H1 (cell line): Measurements from ENCODE around the gene ADGRF1. TPM values are rescaled to one million over a fixed set of nuclear protein-coding genes. Genes with fewer than 3 reads are reported as not detected.

Source experiments
- CTCF ChIA-PET: fragments of 300-600 bp; sonication (Branson Sonifier 250); formaldehyde crosslinking; loops from one replicate; lab custom pipeline; 2021; ENCODE audit not compliant: partially characterized antibody; lab: Charles Lee
- POLR2A ChIA-PET: fragments of 300-600 bp; sonication (Branson Sonifier 250); formaldehyde crosslinking; loops from one replicate; lab custom pipeline; 2021; ENCODE audit warnings: inconsistent platforms; ENCODE audit not compliant: partially characterized antibody; lab: Charles Lee
- DNase-seq, 2 experiments: peaks; one replicate each; pipeline versions ENCODE4 v3.0.0 to v3.0.0-alpha.2; 2010 to 2022; ENCODE audit warnings: low spot score in 2 of 2, low read depth in 1 of 2, mixed read lengths in 1 of 2
- FAIRE-seq: peaks from 2 replicates; lab custom pipeline; 2011; peaks lifted over from hg19 to GRCh38; lab: Jason Lieb, UNC
- H2AFZ ChIP-seq: 2 replicates; pipeline ENCODE4 v1.8.1; 2012; ENCODE audit warnings: low read length, inconsistent platforms
- H2AK5ac ChIP-seq: 2 replicates; pipeline ENCODE4 v1.6.1; 2013; ENCODE audit warnings: low read depth, low read length
- H2BK120ac ChIP-seq: replicated peaks from 2 replicates; pipeline ENCODE3; 2013; ENCODE audit warnings: low read depth, low read length, inconsistent platforms
- H2BK12ac ChIP-seq: 2 replicates; pipeline ENCODE4 v1.6.1; 2013; ENCODE audit warnings: low read depth, low read length
- H2BK15ac ChIP-seq: 2 replicates; pipeline ENCODE4 v1.6.1; 2013; ENCODE audit warnings: low read length
- H2BK20ac ChIP-seq: 2 replicates; pipeline ENCODE4 v1.6.1; 2013; ENCODE audit warnings: low read length
- H2BK5ac ChIP-seq: 2 replicates; pipeline ENCODE4 v1.6.1; 2013; ENCODE audit warnings: low read depth, low read length
- H3K14ac ChIP-seq: 2 replicates; pipeline ENCODE4 v1.6.1; 2013; ENCODE audit warnings: inconsistent platforms; ENCODE audit not compliant: insufficient read length
- H3K18ac ChIP-seq: 2 replicates; pipeline ENCODE4 v1.6.1; 2013; ENCODE audit warnings: low read length; ENCODE audit errors: extremely low read depth
- H3K23ac ChIP-seq: 2 replicates; pipeline ENCODE4 v1.6.1; 2013; ENCODE audit warnings: inconsistent platforms; ENCODE audit not compliant: insufficient read length
- H3K23me2 ChIP-seq: 2 replicates; pipeline ENCODE4 v1.6.1; 2013; ENCODE audit warnings: low read depth, low read length
- H3K27ac ChIP-seq: 2 replicates; pipeline ENCODE4 v1.6.1; 2011; ENCODE audit warnings: low read depth, low read length, inconsistent platforms
- H3K27me3 ChIP-seq, 4 experiments: replicated peaks in 1 of 4; 1 replicate in 1 of 4; 2 replicates in 3 of 4; pipeline versions ENCODE4 v1.6.1 to v1.8.1; 2011 to 2013; ENCODE audit warnings: low read length in 3 of 4, mild to moderate bottlenecking in 3 of 4, inconsistent platforms in 2 of 4, mixed read lengths in 2 of 4, moderate library complexity in 1 of 4; ENCODE audit not compliant: control insufficient read depth in 3 of 4, insufficient read depth in 3 of 4; ENCODE audit errors: extremely low read depth in 1 of 4
- H3K36me3 ChIP-seq, 4 experiments: 2 replicates each; pipeline versions ENCODE4 v1.6.1 to v1.8.1; 2011 to 2013; ENCODE audit warnings: mild to moderate bottlenecking in 4 of 4, low read length in 3 of 4, moderate library complexity in 2 of 4, control low read depth in 1 of 4, inconsistent platforms in 1 of 4; ENCODE audit not compliant: insufficient read depth in 4 of 4, control insufficient read depth in 2 of 4
- H3K4ac ChIP-seq: replicated peaks from 2 replicates; pipeline ENCODE3; 2013; ENCODE audit warnings: low read length, low read depth, mixed read lengths, inconsistent platforms; ENCODE audit not compliant: insufficient read length
- H3K4me1 ChIP-seq, 4 experiments: replicated peaks in 1 of 4; 1 replicate in 1 of 4; 2 replicates in 3 of 4; pipeline versions ENCODE4 v1.6.1 to v1.8.1; 2011 to 2013; ENCODE audit warnings: low read length in 3 of 4, inconsistent platforms in 2 of 4, mixed read lengths in 1 of 4; ENCODE audit not compliant: insufficient read depth in 4 of 4, control insufficient read depth in 3 of 4
- H3K4me2 ChIP-seq, 2 experiments: 2 replicates each; pipeline versions ENCODE4 v1.6.1 to v1.8.1; 2011 to 2013; ENCODE audit warnings: low read depth in 2 of 2, low read length in 2 of 2, control low read depth in 1 of 2, inconsistent platforms in 1 of 2, mild to moderate bottlenecking in 1 of 2; ENCODE audit not compliant: insufficient read depth in 1 of 2
- H3K4me3 ChIP-seq, 4 experiments: fragments of 200-600, 300-600 bp in 1 of 4; sonication (generic), shearing (Covaris generic), sonication (Bioruptor Twin) in 1 of 4; 2 replicates each; pipeline versions ENCODE4 v1.5.1 to v1.8.1; 2011 to 2016; ENCODE audit warnings: low read length in 4 of 4, low read depth in 3 of 4, control low read depth in 2 of 4, inconsistent platforms in 2 of 4, mild to moderate bottlenecking in 2 of 4, mixed read lengths in 1 of 4, moderate library complexity in 1 of 4; ENCODE audit not compliant: insufficient read depth in 2 of 4; ENCODE audit errors: extremely low read depth in 1 of 4
- H3K56ac ChIP-seq: replicated peaks from 2 replicates; pipeline ENCODE3; 2013; ENCODE audit warnings: low read depth, mild to moderate bottlenecking, mixed read lengths, low read length, inconsistent platforms; ENCODE audit not compliant: insufficient read length
- H3K79me1 ChIP-seq: 2 replicates; pipeline ENCODE4 v1.6.1; 2013; ENCODE audit warnings: low read depth, low read length, control low read depth
- H3K79me2 ChIP-seq, 2 experiments: 2 replicates each; pipeline versions ENCODE4 v1.6.1 to v1.8.1; 2012 to 2013; ENCODE audit warnings: low read length in 2 of 2, mild to moderate bottlenecking in 2 of 2, inconsistent platforms in 1 of 2; ENCODE audit not compliant: insufficient read depth in 2 of 2, control insufficient read depth in 1 of 2
- H3K9ac ChIP-seq, 4 experiments: replicated peaks in 1 of 4; 1 replicate in 1 of 4; 2 replicates in 3 of 4; pipeline versions ENCODE4 v1.6.1 to v1.8.1; 2011 to 2013; ENCODE audit warnings: low read depth in 3 of 4, low read length in 3 of 4, control low read depth in 2 of 4, mild to moderate bottlenecking in 2 of 4, moderate library complexity in 2 of 4, inconsistent platforms in 1 of 4; ENCODE audit errors: extremely low read depth in 1 of 4
- H3K9me3 ChIP-seq, 2 experiments: 2 replicates each; pipeline versions ENCODE4 v1.6.1 to v1.8.1; 2012 to 2013; ENCODE audit warnings: mild to moderate bottlenecking in 2 of 2, moderate library complexity in 2 of 2, control low read depth in 1 of 2, inconsistent platforms in 1 of 2, low read depth in 1 of 2, low read length in 1 of 2, mixed read lengths in 1 of 2; ENCODE audit not compliant: insufficient read depth in 2 of 2
- H4K20me1 ChIP-seq, 2 experiments: replicated peaks in 1 of 2; 2 replicates each; pipeline versions ENCODE3 to v1.8.1; 2011 to 2013; ENCODE audit warnings: inconsistent platforms in 2 of 2, low read length in 2 of 2, mild to moderate bottlenecking in 1 of 2; ENCODE audit not compliant: insufficient read depth in 2 of 2, control insufficient read depth in 1 of 2
- H4K5ac ChIP-seq: 2 replicates; pipeline ENCODE4 v1.6.1; 2013; ENCODE audit warnings: low read length, low read depth, mixed read lengths, inconsistent platforms; ENCODE audit not compliant: insufficient read length
- H4K8ac ChIP-seq: 2 replicates; pipeline ENCODE4 v1.8.0; 2013; ENCODE audit warnings: mild to moderate bottlenecking, moderate library complexity, low read length, inconsistent platforms; ENCODE audit not compliant: insufficient read depth; ENCODE audit errors: extremely low read depth
- H4K91ac ChIP-seq: replicated peaks from 2 replicates; pipeline ENCODE3; 2013; ENCODE audit warnings: low read length, mixed read lengths, inconsistent platforms; ENCODE audit not compliant: insufficient read length
- BACH1 ChIP-seq: IDR thresholded peaks from 2 replicates; pipeline ENCODE4 v1.6.1; 2012; ENCODE audit warnings: low read length, improper control_type of control experiment
- CHD2 ChIP-seq: IDR thresholded peaks from 2 replicates; pipeline ENCODE4 v1.6.1; 2012; ENCODE audit warnings: low read length, improper control_type of control experiment
- CTBP2 ChIP-seq: IDR thresholded peaks from 2 replicates; pipeline ENCODE4 v1.7.0; 2011; ENCODE audit warnings: borderline replicate concordance, mild to moderate bottlenecking, moderate library complexity, mixed read lengths, low read length; ENCODE audit not compliant: insufficient read depth, insufficient read length
- MAFK ChIP-seq: IDR thresholded peaks from 2 replicates; pipeline ENCODE4 v1.6.1; 2012; ENCODE audit warnings: low read depth, mild to moderate bottlenecking, improper control_type of control experiment, low read length
- NANOG ChIP-seq: IDR thresholded peaks from 2 replicates; pipeline ENCODE4 v1.6.1; 2011; ENCODE audit warnings: low read length, low read depth, mild to moderate bottlenecking, inconsistent platforms; ENCODE audit not compliant: insufficient read depth, poor library complexity, severe bottlenecking
- SAP30 ChIP-seq: fragments of 300-600 bp; sonication (generic); IDR thresholded peaks from 2 replicates; pipeline ENCODE4 v1.7.1; 2012; ENCODE audit warnings: low read length, moderate library complexity, mild to moderate bottlenecking, inconsistent platforms; ENCODE audit not compliant: insufficient read depth, insufficient replicate concordance
- SRF ChIP-seq: IDR thresholded peaks from 2 replicates; pipeline ENCODE4 v1.6.1; 2011; ENCODE audit warnings: mild to moderate bottlenecking, low read depth, low read length, moderate library complexity
- TCF12 ChIP-seq: IDR thresholded peaks from 2 replicates; pipeline ENCODE4 v1.6.1; 2011; ENCODE audit warnings: low read depth, mild to moderate bottlenecking, low read length
- WGBS, 2 experiments: shearing (Covaris generic) in 1 of 2; methylation state at CpG; one replicate each; pipeline versions ENCODE4 v1.1.6 to v1.1.7; 2013 to 2015; ENCODE audit warnings: low lambda C conversion rate in 2 of 2, mixed read lengths in 2 of 2, inconsistent platforms in 1 of 2, low coverage in 1 of 2, missing lambda C conversion rate in 1 of 2; ENCODE audit not compliant: insufficient replicate concordance in 2 of 2, insufficient coverage in 1 of 2, insufficient read length in 1 of 2; ENCODE audit errors: extremely low coverage in 1 of 2, missing lambda C conversion rate in 1 of 2; 5-methylcytosine and 5-hydroxymethylcytosine counted together
- polyA plus RNA-seq, 7 experiments: library from polyadenylated mRNA; depleted of rRNA in 3 of 7; stranded (reverse) in 5 of 7; unstranded in 2 of 7; fragments of >200 nt in 5 of 7; fragments of 200-250 nt in 2 of 7; gene quantifications; 1 replicate in 5 of 7; 2 replicates in 1 of 7; 4 replicates in 1 of 7; pipeline versions ENCODE4 v1.2.1 to v1.2.3, GENCODE V29; 2011 to 2013; ENCODE audit warnings: missing spikeins in 2 of 7, mixed read lengths in 2 of 7
- total RNA-seq: library from RNA; stranded (reverse); fragmentation: NEBNext Ultra II Directional; extraction: Animal tissue kit (Norgen Biotek cat#: 25700); gene quantifications from 2 replicates; pipeline ENCODE4 v1.2.1, GENCODE V29; 2021

Gene ADGRF1
- total and polyA plus RNA-seq, 2 of the 8 experiments (the other 6 are each of a cell fraction or from before 2014, with no cell fraction given) = not detected

- H3K4me3 ChIP-seq = no peak overlapping the region
- H2AFZ ChIP-seq = no peak overlapping the region
- no peak overlapping the region for H3K23ac ChIP-seq
- H2BK20ac ChIP-seq = no peak overlapping the region
- FAIRE-seq (no peak), DNase-seq (no peak)
- H3K18ac ChIP-seq = no peak overlapping the region
- TF ChIP-seq CHD2 (no peak), TCF12 (no peak), BACH1 (no peak), SRF (no peak), NANOG (no peak), CTBP2 (no peak), SAP30 (no peak), MAFK (no peak)
- H3K56ac ChIP-seq = no peak overlapping the region
- H3K23me2 ChIP-seq = no peaks in the 10 kb centered on the region; the same call in 1 of the 2 replicates
- no peak overlapping the region for H3K4ac ChIP-seq
- no peak overlapping the region for H3K27ac ChIP-seq
- no peak overlapping the region for H4K5ac ChIP-seq
- WGBS, 2 experiments = 89% methylated on average over 4 of the region's 4 CpGs; no CpG with 5 or more reads in 1 of the 2 experiments
- H2BK5ac ChIP-seq = no peak overlapping the region
- no peaks in the 10 kb centered on the region for H3K79me2 ChIP-seq
- no peak overlapping the region for H2BK12ac ChIP-seq
- ChIA-PET CTCF (no interaction called here), POLR2A (no interaction called here)
- H3K14ac ChIP-seq = no peak overlapping the region
- no peaks in the 10 kb centered on the region for H3K79me1 ChIP-seq
- H4K91ac ChIP-seq = no peak overlapping the region
- H4K8ac ChIP-seq = no peak overlapping the region
- no peaks in the 10 kb centered on the region for H3K27me3 ChIP-seq
- H2BK120ac ChIP-seq = no peak overlapping the region
- no peaks in the 10 kb centered on the region for H4K20me1 ChIP-seq
- no peaks in the 10 kb centered on the region for H3K9me3 ChIP-seq
- H3K9ac ChIP-seq = no peak overlapping the region
- no peak overlapping the region for H2BK15ac ChIP-seq
- no peak overlapping the region for H2AK5ac ChIP-seq
- no peak overlapping the region for H3K4me2 ChIP-seq
- H3K36me3 ChIP-seq = no peaks in the 10 kb centered on the region
- no peaks in the 10 kb centered on the region for H3K4me1 ChIP-seq
These were observed 62.9 kb downstream of the ADGRF1 start for GRCh38 chr6:46979206-46979605.
